ENCODE results near the gene ZEB2. TPM values are rescaled to one million over a fixed set of nuclear protein-coding genes. Genes with fewer than 3 reads are reported as not detected.

Gene ZEB2
- total RNA-seq, result 161 TPM

- DNase-seq, result peak; percentile 97
Measured at GRCh38 chr2:144519934-144520731, at the start of gene ZEB2. Gene ZEB2, minus strand, starts transcription at chr2:144520119. Its CDS starts 2,769 bp downstream, at chr2:144517350.

- DNase-seq, result no peak
Measured at GRCh38 chr2:144567745-144568144, 47.8 kb upstream of the ZEB2 start.

GRCh38 chr2:144566448-144566847 lies 46.5 kb upstream of the ZEB2 start:
- no peak for DNase-seq

GRCh38 chr2:144560251-144560650 lies 40.3 kb upstream of the ZEB2 start:
- DNase-seq, result no peak

- DNase-seq, result no peak
Measured at GRCh38 chr2:144559681-144560080, 39.8 kb upstream of the ZEB2 start.

GRCh38 chr2:144559242-144559641 lies 39.3 kb upstream of the ZEB2 start:
- DNase-seq, result no peak

- no peak for DNase-seq
Measured at GRCh38 chr2:144554492-144555210, 34.7 kb upstream of the ZEB2 start.

- DNase-seq, result no peak
Measured at GRCh38 chr2:144553379-144553778, 33.5 kb upstream of the ZEB2 start.

- DNase-seq, result no peak
Measured at GRCh38 chr2:144552821-144553220, 32.9 kb upstream of the ZEB2 start.

- no peak for DNase-seq
Measured at GRCh38 chr2:144550911-144551310, 31.0 kb upstream of the ZEB2 start.

- DNase-seq, result no peak
Measured at GRCh38 chr2:144550084-144550483, 30.2 kb upstream of the ZEB2 start.

GRCh38 chr2:144548532-144549191 lies 28.7 kb upstream of the ZEB2 start:
- no peak for DNase-seq

GRCh38 chr2:144548088-144548487 lies 28.2 kb upstream of the ZEB2 start:
- DNase-seq, result no peak

GRCh38 chr2:144547494-144547893 lies 27.6 kb upstream of the ZEB2 start:
- DNase-seq, result no peak

- no peak for DNase-seq
Measured at GRCh38 chr2:144546933-144547332, 27.0 kb upstream of the ZEB2 start.

GRCh38 chr2:144545787-144546186 lies 25.9 kb upstream of the ZEB2 start:
- no peak for DNase-seq

- no peak for DNase-seq
Measured at GRCh38 chr2:144544053-144544452, 24.1 kb upstream of the ZEB2 start.

- DNase-seq, result no peak
Measured at GRCh38 chr2:144541396-144541795, 21.5 kb upstream of the ZEB2 start.

GRCh38 chr2:144539289-144539782 lies 19.4 kb upstream of the ZEB2 start:
- DNase-seq, result no peak

GRCh38 chr2:144535300-144535699 lies 15.4 kb upstream of the ZEB2 start:
- no peak for DNase-seq

GRCh38 chr2:144533221-144533620 lies 13.3 kb upstream of the ZEB2 start:
- no peak for DNase-seq

- DNase-seq, result no peak
Measured at GRCh38 chr2:144530596-144530995, 10.7 kb upstream of the ZEB2 start.

- DNase-seq, result no peak
Measured at GRCh38 chr2:144529841-144530240, 9.9 kb upstream of the ZEB2 start.

Measured in tongue (tissue), 2 donors.